Measurements from ENCODE around the gene INSYN2B.
"Not testable (repeated sequence)": the region's sequence is repeated elsewhere in the genome, so short reads cannot be mapped to it uniquely, and the experiment has no call there.

The INSYN2B gene

DNA sequence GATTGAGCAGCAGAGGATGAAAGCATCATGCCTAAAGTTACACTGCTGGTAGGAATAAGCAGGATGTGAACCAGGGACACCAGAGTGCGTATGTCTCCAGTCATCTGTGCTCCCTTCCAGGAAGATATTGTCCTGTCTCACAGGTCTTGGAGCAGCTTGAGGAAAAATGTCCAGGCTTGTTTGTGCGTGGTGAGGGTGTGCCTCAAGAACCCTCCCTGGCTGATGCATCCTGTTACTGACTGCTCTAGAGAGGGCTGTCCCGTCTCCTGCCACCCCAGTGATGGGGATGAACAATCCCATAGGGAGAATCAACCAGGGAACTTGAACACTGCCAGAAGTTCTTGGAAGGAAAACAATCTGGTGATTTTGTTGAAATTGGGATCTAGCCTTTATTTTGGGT is 132.0 kb downstream of the INSYN2B start:
- no peak for DNase-seq (ENCODE audit: low read depth)

DNA sequence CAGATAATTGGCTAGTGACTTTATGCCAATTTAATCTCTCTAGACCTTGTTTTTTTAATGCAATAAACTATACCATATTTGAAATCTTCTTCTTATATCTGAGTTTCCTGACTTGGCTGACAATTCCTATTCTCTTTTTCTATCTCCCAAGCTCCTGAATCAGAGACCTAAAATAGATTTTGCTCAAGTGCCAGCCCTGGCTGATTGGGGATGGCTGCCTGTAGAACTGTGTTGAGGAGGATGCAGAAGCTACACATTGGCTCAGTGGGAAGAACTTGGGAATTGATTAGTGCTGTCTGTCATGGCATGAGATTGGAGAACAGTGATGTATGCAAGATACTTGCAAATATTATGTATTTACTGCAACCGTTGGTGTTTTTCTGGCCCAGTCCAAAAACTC is 132.8 kb downstream of the INSYN2B start:
- no peak for DNase-seq (ENCODE audit: low read depth)

DNA sequence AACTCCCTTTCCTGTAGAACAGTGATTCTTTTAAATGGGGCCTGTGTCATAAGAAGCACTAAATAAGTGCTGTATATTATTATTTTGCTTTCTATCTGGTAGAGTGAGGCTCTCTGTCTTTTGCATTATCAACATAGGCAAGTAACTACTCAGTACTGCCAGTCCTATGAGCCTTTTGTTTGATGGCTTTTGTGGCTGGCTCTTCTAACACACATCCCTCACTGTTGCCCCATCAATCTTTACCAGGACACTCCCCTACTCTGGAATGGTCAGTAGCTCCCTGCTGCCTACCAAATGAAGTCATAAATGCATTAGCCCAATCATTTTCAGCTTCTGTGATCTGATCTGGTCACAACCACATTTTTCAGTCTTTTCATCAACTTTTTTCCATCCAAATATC is 137.6 kb downstream of the INSYN2B start:
- DNase-seq (ENCODE audit: low read depth) = no peak

DNA sequence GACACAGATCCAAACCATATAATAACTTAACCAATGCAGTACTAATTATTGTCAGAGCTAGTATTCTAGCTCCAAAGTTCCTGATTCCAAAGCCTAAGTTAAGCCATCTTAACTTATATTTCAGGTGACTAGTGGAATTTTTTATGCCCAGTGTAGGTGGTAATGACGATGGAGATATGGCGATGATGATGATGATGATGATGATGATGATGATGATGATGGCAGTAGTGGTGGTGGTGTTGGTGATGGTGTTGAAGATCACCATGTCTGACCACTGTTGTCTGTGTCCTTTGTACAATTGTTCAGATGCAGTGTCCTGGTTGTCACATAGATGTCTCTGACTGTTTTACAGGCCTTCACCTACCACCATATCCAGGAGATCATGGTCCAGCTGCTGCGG is 139.9 kb downstream of the INSYN2B start:
- no peak for DNase-seq (ENCODE audit: low read depth)

DNA sequence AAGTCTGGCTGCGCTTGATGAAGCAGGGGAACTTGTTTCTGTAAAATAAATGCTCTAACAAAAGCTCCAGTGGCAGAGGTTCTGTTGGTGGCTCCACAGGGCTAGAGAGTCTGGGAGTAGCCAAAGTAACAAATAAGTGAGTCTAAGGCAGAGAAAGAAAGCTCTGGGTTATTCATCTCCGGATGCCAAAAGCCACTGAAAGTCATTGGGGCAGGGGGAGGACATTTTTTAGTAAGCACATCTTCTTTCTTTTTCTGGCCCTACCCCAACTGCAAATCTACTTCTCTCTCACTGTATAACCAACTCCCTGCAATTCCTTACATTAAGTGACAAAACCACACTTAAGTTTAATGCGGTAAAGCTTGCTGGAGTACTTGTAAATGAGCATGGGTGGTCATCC is 141.6 kb downstream of the INSYN2B start:
- DNase-seq (ENCODE audit: low read depth) = no peak

DNA sequence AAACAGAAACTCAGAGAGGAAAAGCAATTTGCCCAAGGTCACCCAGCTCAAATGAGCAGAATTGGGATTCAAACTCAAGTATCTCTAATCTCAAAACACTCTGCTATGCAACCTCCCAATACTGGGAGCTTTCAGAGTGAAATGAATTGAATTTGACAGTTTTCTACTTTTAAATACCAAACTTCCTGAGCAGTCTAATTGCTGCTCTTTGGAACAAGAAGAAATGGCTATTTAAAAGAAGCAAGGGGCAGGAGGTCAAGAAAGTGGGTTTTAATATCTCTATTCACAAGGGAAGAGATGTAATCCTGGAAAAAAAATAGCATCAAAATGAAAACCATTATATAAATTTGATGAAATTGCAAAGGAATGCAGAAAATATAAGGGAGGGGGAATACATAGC is 142.6 kb downstream of the INSYN2B start:
- no peak for DNase-seq (ENCODE audit: low read depth)

DNA sequence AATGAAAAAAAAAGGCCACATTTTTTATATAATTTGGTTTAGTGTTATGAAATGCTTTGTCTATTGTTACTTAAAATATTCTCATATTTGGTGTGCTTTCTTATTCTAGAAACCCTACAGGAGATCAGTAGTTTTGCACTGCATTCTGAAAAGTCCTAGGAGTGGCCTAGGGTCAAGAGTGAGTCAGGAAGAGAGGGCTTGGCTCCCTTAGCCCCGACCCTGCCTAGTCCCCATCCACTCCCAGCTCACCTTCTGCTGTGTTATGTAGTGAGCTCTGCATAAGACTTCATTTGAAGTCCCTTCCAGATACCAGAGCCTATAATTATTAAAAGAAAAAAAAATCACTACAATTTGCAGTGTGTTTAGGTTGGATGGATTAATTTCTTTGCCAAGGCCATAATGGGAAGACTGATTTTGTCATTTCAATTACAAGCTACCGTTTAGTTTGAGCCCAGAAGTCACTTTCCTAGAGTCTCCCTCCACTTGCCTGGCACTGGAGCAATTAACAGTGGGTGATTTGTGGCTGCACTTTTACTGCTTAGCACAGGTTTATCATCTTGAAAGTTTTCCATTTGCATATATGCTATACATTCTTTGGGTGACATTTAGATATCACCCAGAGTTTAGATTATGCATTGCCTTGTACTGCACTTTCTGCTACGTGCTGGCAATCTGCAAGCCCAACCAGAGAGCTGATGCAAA is 143.3 kb downstream of the INSYN2B start:
- no peak for DNase-seq (ENCODE audit: low read depth)

DNA sequence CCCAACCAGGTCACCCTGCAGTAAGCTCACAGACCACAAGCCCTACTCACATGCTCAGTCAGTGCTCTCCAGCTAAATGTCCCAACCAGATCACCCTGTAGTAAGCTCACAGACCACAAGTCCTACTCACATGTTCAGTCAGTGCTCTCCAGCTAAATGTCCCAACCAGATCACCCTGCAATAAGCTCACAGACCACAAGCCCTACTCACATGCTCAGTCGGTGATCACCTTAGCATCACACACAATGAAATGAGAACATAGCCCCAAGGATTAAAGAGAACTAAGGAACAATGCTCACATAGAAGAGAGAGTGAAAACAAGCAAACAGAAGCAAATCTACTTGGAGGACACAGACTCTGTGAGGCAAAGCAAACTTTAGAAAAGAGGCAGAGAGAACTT is 145.8 kb downstream of the INSYN2B start:
- DNase-seq (ENCODE audit: low read depth) = not testable (repeated sequence)

DNA sequence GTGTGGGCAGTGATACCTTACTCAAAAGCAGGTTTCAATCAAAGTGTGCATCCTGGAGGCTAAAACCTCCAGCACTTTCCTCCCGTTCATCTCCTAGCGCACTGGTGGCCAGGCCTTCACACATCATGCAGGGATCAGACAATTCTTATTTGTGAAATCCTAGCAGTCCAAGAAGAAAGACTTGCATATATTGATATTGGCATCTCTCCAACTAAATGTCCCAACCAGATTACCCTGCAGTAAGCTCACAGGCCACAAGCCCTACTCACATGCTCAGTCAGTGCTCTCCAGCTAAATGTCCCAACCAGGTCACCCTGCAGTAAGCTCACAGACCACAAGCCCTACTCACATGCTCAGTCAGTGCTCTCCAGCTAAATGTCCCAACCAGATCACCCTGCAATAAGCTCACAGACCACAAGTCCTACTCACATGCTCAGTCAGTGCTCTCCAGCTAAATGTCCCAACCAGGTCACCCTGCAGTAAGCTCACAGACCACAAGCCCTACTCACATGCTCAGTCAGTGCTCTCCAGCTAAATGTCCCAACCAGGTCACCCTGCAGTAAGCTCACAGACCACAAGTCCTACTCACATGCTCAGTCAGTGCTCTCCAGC is 146.5 kb downstream of the INSYN2B start:
- DNase-seq (ENCODE audit: low read depth) = peak; percentile 47

DNA sequence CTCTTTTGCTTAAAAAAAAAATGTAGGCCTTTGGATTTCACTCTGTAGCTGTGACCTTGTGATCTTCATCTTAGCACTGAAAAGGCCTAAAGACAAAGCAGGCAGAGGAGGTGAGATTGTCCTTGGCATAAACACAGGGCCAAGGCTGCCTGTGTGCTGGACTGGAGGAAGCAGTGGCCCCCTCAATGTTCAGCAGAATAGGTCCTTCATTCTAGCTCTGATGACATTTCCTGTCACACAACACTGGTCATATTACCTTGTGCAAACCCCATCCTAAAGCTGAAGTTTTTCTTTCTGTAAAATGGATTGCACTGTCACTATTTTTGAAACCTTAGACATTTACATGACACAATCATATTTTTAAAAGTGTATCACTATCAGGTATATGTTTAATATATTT is 147.4 kb downstream of the INSYN2B start:
- no peak for DNase-seq (ENCODE audit: low read depth)

DNA sequence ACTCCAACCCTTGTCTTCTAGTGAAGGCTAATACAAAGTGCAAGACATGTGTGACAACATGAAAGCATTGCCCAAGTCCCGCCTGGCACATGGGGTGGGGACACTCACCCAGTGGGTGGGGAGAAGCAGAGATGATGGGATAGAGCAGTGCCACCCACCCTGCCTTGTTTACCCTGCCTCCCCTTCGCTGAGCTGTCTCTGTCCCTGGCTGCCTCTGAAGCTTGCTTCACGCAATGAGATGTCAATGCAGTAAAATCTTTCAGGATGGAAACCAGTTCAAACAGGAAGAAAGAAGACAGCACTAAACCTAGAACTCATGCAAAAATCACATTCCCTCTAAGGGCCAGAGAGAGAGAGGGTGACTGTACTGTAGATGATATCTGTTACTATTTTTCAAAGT is 148.0 kb downstream of the INSYN2B start:
- no peak for DNase-seq (ENCODE audit: low read depth)

DNA sequence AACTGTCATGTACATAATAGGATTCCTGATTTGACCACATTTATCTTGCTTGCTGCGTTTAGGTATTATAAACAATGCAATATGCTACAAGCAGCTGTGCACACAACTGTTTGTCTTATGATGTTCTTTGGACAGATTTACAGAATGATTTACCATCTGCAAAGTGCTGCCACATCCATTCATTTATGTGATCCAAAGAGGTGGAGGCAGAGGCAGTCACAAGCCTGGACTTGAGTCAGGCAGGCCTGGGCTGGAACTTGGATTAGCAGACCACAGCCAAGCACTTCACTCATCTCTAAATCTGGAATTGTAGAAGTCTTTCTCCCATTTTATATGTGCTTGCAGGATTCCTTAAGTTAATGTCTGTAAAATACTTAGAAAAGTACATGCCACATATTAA is 149.0 kb downstream of the INSYN2B start:
- DNase-seq (ENCODE audit: low read depth) = no peak

DNA sequence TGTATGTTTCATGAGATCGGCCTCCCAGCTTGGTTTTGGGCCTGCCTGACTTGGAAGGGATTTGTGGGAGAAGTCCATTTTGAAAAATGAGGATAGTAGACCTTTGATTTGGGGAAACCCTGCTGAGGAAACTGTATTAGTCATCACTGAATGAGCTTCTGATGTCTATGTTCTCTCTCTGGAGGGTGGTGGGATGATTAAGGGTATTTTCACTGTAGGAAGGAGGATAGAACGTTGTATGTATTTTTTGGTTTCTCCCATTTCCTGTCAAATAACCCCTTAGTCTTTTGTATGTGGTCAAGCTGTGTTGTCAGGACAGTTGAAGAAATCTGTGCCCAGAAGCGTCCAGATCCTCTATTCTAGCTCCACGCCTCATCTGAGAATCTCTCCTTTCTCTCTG is 151.9 kb downstream of the INSYN2B start:
- DNase-seq (ENCODE audit: low read depth) = no peak

DNA sequence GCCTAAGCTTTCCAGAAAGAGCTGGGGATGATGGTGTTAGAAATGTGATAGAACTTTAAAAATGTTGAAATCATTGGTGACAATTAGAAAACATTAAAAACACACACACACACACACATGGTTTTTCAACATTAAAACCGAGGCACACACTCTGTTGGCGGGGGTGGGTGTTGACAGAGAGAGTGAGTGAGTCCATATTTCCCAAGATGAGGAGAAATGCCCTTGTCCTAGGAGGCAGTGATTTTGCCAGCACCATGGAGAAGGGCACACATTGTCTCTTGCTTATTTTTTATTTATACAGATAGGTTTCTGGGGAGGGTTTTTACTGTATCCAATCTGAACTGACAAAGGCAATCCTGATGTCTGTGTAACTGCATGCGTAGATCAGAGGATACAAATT is 152.5 kb downstream of the INSYN2B start:
- DNase-seq (ENCODE audit: low read depth) = no peak

DNA sequence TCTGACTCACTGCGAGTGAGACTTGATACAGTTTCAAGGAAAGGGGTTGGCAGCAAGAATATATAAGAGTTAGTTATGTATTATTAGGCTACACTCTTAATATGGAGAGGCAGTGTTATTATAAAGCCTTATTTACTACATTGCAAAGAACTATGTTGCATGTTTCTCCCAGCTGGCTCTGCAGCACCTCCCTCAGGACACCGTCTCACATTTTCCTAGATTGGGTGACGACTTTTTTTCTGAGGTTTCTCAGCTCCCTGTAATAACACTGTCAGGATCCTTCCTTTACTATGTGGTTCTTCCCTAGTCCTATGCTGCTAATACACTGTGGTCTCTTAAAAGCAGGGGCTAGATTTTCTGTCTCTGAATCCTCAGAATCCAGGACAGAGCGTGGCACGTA is 153.7 kb downstream of the INSYN2B start:
- DNase-seq (ENCODE audit: low read depth) = no peak

DNA sequence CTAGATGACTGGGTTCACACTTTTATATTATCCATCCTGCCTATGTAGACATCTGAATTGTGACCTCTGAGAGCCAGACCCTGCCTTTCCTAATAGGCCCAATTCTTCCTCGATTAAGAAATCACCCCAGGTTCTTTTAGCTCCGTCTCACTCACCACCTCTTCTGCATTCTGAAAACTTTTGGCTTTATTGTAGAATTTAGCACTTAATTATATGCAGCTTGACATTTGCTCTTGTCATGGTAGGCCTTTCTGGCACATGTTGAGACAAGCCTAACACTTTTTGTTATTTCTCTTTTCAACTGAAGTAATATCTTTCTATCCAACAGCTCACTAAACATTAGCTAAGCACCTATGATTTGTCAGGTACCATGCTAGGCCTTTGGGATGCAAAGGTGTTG is 163.3 kb downstream of the INSYN2B start:
- no peak for DNase-seq (ENCODE audit: low read depth)

DNA sequence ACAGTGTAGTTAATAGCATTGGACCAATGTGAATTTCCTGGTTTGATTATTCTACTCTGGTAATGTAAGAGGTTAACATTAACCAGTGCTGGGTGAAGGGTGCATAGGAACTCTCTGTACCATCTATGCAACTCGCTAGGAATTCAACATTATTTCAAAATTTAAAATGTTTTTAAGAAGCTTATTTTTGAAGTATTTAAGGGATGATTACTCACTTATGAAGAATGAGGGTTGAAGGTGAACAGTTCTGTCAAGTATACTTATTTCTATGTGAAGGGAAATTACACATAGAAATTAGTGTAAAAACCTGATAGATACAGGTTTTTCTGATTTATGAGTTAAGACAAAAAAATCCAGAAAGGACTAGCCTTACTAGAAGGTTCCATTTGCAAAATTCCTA is 165.8 kb downstream of the INSYN2B start:
- DNase-seq (ENCODE audit: low read depth) = no peak

Measured in stromal cell of bone marrow (primary cell).